ENCODE data around the gene SLCO3A1.

SLCO3A1 gene

DNA sequence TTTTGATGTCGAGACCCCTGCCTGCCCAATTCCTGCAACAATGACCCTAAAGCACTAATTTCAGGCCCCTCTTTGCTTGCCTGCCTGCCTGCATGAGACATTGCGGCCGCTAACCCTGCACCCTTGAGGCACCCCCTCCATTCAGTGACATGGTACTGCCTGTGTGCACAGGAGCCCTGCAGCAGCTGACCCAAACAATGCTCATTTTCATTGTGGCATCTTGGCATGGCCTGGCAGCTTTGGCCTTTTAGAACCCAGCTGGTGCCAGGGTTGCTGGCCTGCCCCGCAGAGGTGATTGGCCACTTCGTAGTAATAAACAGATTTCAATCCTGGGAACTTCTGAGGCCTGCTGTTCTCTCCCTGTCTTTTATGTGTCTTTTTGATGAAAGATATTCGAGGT, 33.8 kb downstream of the SLCO3A1 start:
- no peak overlapping the region for H3K4me3 ChIP-seq (ENCODE audit: low read depth, low read length)
- TF ChIP-seq, protein P1, sequence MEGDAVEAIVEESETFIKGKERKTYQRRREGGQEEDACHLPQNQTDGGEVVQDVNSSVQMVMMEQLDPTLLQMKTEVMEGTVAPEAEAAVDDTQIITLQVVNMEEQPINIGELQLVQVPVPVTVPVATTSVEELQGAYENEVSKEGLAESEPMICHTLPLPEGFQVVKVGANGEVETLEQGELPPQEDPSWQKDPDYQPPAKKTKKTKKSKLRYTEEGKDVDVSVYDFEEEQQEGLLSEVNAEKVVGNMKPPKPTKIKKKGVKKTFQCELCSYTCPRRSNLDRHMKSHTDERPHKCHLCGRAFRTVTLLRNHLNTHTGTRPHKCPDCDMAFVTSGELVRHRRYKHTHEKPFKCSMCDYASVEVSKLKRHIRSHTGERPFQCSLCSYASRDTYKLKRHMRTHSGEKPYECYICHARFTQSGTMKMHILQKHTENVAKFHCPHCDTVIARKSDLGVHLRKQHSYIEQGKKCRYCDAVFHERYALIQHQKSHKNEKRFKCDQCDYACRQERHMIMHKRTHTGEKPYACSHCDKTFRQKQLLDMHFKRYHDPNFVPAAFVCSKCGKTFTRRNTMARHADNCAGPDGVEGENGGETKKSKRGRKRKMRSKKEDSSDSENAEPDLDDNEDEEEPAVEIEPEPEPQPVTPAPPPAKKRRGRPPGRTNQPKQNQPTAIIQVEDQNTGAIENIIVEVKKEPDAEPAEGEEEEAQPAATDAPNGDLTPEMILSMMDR (IDR thresholded peaks at IDR 0.05; ENCODE audit: low read depth, low read length), result no peak

DNA sequence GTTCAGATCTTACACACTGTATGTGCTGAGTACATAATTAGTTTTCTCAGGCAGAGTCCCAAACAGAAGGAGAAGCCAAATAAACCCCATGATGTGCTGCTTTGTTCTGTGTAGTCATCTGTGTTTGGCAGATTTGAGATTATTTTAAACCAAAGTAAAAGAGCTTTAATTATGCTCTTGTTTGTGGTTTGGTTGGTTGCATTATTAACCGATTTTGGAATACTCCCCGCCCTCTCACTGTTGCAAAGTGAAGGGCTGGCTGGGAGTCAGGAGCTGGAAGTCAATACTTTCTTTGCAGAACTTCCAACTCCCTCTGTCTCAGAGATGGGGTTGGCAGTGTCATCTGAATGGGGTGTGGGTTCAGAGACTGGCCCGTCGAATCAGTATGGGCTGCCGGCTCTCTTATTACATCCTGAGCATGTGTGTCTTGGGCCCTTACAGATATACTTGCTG, 34.4 kb downstream of the SLCO3A1 start:
- no peak overlapping the region for H3K4me3 ChIP-seq (ENCODE audit: low read depth, low read length)
- TF ChIP-seq, protein P1 (IDR thresholded peaks at IDR 0.05; ENCODE audit: low read depth, low read length), result no peak

DNA sequence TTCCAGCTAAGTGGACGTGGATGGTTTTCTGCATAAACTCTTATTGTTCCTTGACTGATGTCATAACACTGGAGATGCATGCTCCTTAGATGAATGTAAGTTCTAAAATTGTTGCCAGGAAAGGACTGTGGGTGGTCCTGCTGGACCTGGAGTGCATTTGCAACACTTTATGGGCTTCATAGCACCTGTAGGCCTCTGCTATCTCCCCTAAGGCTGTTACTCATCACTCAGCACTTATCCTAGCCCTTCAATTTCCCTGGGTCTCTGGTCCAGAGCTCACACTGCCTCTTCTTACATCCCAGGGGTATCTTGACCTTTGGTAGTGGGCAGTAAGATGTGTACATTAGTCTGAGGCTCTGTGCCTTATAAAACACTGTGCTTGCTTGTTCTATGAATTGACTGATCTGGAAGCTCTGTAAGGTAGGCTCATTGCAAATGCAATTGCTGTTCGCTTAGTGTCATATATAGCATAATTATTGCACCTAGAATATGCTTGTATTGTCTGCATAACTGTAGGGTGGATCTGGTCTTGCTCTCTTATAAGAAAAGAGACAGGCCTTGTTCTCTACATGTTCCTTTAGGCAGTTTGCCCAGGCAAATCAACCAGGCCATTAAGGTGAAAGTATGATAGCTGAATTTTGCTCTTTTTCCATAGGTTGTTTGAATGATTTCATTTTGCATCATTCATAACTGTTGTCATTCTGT, 35.8 kb downstream of the SLCO3A1 start:
- H3K4me3 ChIP-seq (ENCODE audit: low read depth, low read length), result no peak overlapping the region
- TF ChIP-seq, protein P1 (IDR thresholded peaks at IDR 0.05; ENCODE audit: low read depth, low read length), result no peak

DNA sequence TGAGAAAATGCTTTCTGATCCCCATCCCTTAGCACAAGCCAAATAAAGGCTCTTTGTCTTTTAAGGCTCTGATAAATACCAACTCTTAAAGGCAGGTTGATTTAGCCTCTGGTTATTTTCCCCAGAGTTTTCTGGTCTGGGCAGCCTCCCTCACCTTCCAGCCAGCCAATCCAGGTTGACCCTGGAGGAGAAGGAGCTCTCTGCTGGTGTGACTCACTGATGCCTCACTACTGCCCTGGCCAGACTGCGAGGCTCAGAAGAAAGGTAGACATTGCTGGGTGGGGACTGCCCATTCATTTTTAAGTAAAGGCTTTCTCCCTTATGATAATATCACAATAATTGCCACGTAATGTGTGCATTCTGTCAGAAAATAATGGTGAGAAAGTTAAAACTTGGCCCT, 37.1 kb downstream of the SLCO3A1 start:
- TF ChIP-seq, protein P1 (IDR thresholded peaks at IDR 0.05; ENCODE audit: low read depth, low read length), result no peak
- H3K4me3 ChIP-seq (ENCODE audit: low read depth, low read length), result no peak overlapping the region

DNA sequence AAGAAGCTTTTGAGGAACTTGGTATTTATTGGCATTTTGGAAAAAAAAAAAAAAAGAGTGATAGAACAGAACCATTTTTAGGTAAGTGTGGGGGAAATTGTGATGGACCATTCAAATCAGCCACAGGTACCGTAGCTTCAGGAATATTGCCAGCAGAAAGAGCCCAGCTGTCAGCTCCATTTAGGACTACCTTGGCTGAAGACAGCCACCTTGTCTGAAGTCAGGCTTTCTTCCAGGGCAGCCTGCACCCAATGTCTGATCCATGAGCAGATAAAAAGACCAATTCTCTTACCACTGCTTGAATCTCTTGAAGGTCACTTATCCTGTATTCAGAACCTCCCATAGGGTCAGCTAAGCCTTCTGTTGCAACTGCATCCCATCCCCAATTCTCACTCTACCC, 37.6 kb downstream of the SLCO3A1 start:
- TF ChIP-seq, protein P1 (IDR thresholded peaks at IDR 0.05; ENCODE audit: low read depth, low read length), result no peak
- H3K4me3 ChIP-seq (ENCODE audit: low read depth, low read length), result no peak overlapping the region

DNA sequence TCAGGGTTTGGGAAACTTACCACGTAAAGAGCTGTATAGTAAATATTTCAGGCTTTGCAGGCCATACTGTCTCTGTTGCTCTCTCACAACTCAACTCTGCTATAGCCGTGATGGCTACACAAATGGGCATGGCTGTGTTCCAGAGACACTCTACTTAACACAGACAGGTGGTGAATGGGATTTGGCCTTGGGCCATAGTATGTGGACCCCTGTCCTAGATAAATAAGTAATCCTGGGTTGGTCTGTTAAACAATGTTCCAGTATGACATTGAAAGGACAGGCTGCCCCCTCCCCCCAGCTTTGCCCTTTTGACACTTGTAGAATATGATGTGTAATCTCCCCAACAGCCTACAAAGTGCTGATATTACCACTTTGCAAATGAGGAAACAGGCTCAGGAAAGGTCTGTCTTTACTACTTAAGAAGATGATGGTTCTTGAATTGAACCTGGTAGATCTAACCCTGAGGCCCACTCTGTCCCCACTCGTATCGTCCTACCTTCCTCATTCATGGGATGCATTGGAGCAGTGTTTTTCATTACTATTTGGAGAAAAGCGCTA, 38.4 kb downstream of the SLCO3A1 start:
- no peak overlapping the region for H3K4me3 ChIP-seq (ENCODE audit: low read depth, low read length)
- TF ChIP-seq, protein P1 (IDR thresholded peaks at IDR 0.05; ENCODE audit: low read depth, low read length), result no peak

DNA sequence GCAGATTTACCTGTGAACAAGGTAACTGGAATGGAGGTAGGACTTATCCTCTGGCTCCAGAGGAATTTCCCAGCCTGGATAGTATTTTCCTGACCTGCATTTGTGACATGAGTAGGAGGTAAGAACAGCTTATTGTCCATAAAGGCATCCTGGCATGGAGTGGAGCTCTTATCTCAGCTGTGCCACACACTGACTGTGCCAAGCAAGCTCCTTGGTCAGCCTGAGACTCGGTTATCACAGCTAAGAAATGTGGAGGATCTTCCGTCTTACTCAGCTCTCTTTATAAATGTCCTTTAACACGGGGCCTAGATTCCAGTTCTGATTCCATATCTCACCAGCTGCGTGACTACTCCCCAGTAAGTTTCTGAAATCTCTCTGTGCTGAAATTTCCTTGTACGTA, 38.9 kb downstream of the SLCO3A1 start:
- TF ChIP-seq, protein P1 (IDR thresholded peaks at IDR 0.05; ENCODE audit: low read depth, low read length), result no peak
- H3K4me3 ChIP-seq (ENCODE audit: low read depth, low read length), result no peak overlapping the region
